K562 (cell line): ENCODE data around the gene FBXW9. TPM values are rescaled to one million over a fixed set of nuclear protein-coding genes. Genes with fewer than 3 reads are reported as not detected.

Experiments
- CREB3 ChIP-seq: fragments of 450-650 bp; conservative IDR thresholded peaks from 2 replicates; pipeline ENCODE4 v1.6.1; 2016; ENCODE audit warnings: missing genetic modification characterization, low read depth, mild to moderate bottlenecking, missing compliant biosample characterization, moderate library complexity
- DIDO1 ChIP-seq: fragments of 450-650 bp; IDR thresholded peaks from 2 replicates; pipeline ENCODE4 v1.6.1; 2016; ENCODE audit warnings: low read depth, missing biosample characterization, missing genetic modification characterization
- FUS ChIP-seq: fragments of 200-400 bp; formaldehyde crosslinking; optimal IDR thresholded peaks from 2 replicates; pipeline ENCODE3; 2017; ENCODE audit warnings: low read depth, low read length
- GATAD2B ChIP-seq: fragments of 450-650 bp; IDR thresholded peaks from 2 replicates; pipeline ENCODE4 v1.6.1; 2017; ENCODE audit warnings: mild to moderate bottlenecking, borderline replicate concordance
- LCOR ChIP-seq: sonication (generic); formaldehyde crosslinking; IDR thresholded peaks from 2 replicates; pipeline ENCODE4 v1.8.0; 2022; ENCODE audit warnings: mild to moderate bottlenecking, missing genetic modification reagents
- NFYB ChIP-seq: IDR thresholded peaks from 2 replicates; pipeline ENCODE4 v1.6.1; 2011; ENCODE audit warnings: mild to moderate bottlenecking, moderate library complexity; ENCODE audit not compliant: insufficient read length; ENCODE audit errors: extremely low read depth
- PHF8 ChIP-seq: fragments of 200-600 bp; sonication (generic); IDR thresholded peaks from 2 replicates; pipeline ENCODE4 v1.6.1; 2012; ENCODE audit warnings: mixed run types, mild to moderate bottlenecking, inconsistent platforms, low read length, moderate library complexity, borderline replicate concordance
- POLR2AphosphoS2 ChIP-seq: IDR thresholded peaks from 2 replicates; pipeline ENCODE4 v1.6.1; 2012; ENCODE audit warnings: low read length, improper control_type of control experiment
- RB1 ChIP-seq: fragments of 450-650 bp; IDR thresholded peaks from 2 replicates; pipeline ENCODE4 v1.6.1; 2017; ENCODE audit warnings: low read depth, mild to moderate bottlenecking
- SREBF1 ChIP-seq: fragments of 150-350 bp; IDR thresholded peaks from 2 replicates; pipeline ENCODE4 v1.6.1; 2014; ENCODE audit warnings: antibody characterized with exemption, low read depth, low read length, borderline replicate concordance
- XRCC4 ChIP-seq: IDR thresholded peaks from one replicate; pipeline ENCODE4 v1.6.1; 2011; ENCODE audit not compliant: insufficient read depth, insufficient read length; ENCODE audit errors: extremely low read depth
- ZC3H8 ChIP-seq: fragments of 450-650 bp; IDR thresholded peaks from 2 replicates; pipeline ENCODE4 v1.6.1; 2017
- ZNF263 ChIP-seq: sonication (generic); formaldehyde crosslinking; IDR thresholded peaks from 2 replicates; pipeline ENCODE4 v1.8.0; 2022; ENCODE audit warnings: mild to moderate bottlenecking, missing genetic modification reagents, borderline replicate concordance
- ZNF436 ChIP-seq: fragments of 250-450, 450-650 bp; sonication (Bioruptor Pico); formaldehyde crosslinking; IDR thresholded peaks from 2 replicates; pipeline ENCODE4 v1.7.0; 2020; ENCODE audit warnings: mild to moderate bottlenecking
- ZNF518B ChIP-seq: fragments of 250-450 bp; sonication (Bioruptor Pico); IDR thresholded peaks from 2 replicates; pipeline ENCODE4 v1.5.0; 2021; ENCODE audit warnings: mild to moderate bottlenecking, moderate library complexity
- ZNF696 ChIP-seq: fragments of 250-450 bp; sonication (Bioruptor Pico); conservative IDR thresholded peaks from 2 replicates; pipeline ENCODE4 v1.4.0; 2020; ENCODE audit warnings: mild to moderate bottlenecking, moderate library complexity
- polyA plus RNA-seq, 8 experiments: library from polyadenylated mRNA; depleted of rRNA in 4 of 8; stranded (reverse) in 5 of 8; unstranded in 3 of 8; fragments of >200 nt; fragmentation: Nextera tagmentation in 2 of 8; fragmentation: Illumina TruSeq in 1 of 8; extraction: Ambion mirVana in 2 of 8; extraction: Trizol in 1 of 8; gene quantifications; 2 replicates each; pipeline versions ENCODE4 v1.2.1 to v1.2.3, GENCODE V29; 2011 to 2014; ENCODE audit warnings: inconsistent platforms in 1 of 8, missing spikeins in 1 of 8
- total RNA-seq, 7 experiments: library from RNA; depleted of rRNA in 6 of 7; stranded (reverse); fragments of >200 nt in 6 of 7; fragmentation: Illumina TruSeq in 2 of 7; extraction: Trizol in 2 of 7; gene quantifications; 2 replicates each; pipeline versions ENCODE4 v1.2.1 to v1.2.3, GENCODE V29; 2011 to 2021; ENCODE audit warnings: low replicate concordance in 1 of 7
- TF ChIP-seq, protein P1 (sequence below): fragments of 250-450 bp; sonication (Bioruptor Pico); IDR thresholded peaks from 2 replicates; pipeline ENCODE4 v1.9.0; 2021; ENCODE audit warnings: mild to moderate bottlenecking, inconsistent platforms
- TF ChIP-seq, protein P2 (sequence below), 2 experiments: fragments of 450-650 bp in 1 of 2; sonication (generic) in 1 of 2; formaldehyde crosslinking in 1 of 2; IDR thresholded peaks in 1 of 2; conservative IDR thresholded peaks in 1 of 2; 2 replicates each; pipeline versions ENCODE4 v1.6.1 to v1.8.1; 2016 to 2023; ENCODE audit warnings: mild to moderate bottlenecking in 2 of 2, moderate library complexity in 2 of 2, inconsistent platforms in 1 of 2, missing genetic modification reagents in 1 of 2

The FBXW9 gene
- total and polyA plus RNA-seq, 9 of the 15 experiments (the other 6 are each of a cell fraction or from before 2014, with no cell fraction given): 0.23 to 21.7 (median 6.2) TPM

DNA sequence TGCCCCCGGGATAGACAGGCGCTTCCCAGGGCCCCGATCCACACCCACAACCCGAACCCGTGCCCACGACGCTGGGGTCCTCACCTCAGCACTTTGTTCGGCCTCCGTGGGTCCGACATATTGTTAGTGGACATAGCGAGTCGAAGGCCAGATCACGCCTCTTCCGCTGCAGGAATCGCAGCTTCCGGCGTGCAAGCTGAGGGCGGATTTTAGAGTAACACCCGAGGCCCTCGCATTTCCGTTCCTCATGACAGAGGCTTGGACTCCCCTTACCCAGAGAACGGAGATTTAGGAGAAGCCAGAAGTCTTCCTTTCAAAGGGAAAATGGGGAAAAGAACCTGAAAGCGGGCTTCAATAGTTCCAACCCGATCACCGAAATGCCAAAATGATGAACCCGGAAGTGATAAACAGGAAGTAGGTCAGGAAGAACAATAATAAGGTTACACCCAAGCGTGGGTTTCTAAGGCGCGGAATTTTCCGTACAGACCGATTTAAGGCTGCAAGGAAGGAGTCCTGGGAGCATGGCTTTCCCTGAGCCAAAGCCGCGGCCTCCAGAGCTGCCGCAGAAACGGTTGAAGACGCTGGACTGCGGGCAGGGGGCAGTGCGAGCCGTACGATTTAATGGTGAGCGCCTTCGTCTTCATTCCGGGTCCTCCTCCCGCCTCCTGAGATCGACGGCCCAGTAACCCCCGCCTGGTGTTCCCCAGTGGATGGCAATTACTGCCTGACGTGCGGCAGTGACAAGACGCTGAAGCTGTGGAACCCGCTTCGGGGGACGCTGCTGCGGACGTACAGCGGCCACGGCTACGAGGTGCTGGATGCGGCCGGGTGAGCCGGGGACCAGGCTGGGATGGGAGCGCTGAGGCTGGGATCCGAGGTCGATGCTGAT is 26.9 kb downstream of the FBXW9 start (continued):
- TF ChIP-seq LCOR (CRISPR knock-in tag) (peak; percentile 62; the same call in 1 of the 2 replicates), FUS (no peak), PHF8 (peak; percentile 89; the same call in 1 of the 2 replicates), DIDO1 (tag) (peak; percentile 100), NFYB (no peak), GATAD2B (no peak), XRCC4 (no peak), ZNF696 (no peak), ZNF518B (CRISPR knock-in tag) (no peak), SREBF1 (no peak), ZC3H8 (no peak), CREB3 (peak; percentile 58; the same call in 1 of the 2 replicates), ZNF263 (CRISPR knock-in tag) (no peak; the same call in 1 of the 2 replicates), POLR2AphosphoS2 (peak; percentile 81; the same call in 1 of the 2 replicates), ZNF436 (CRISPR knock-in tag) (no peak), RB1 (peak; percentile 50)
- TF ChIP-seq, protein P1, sequence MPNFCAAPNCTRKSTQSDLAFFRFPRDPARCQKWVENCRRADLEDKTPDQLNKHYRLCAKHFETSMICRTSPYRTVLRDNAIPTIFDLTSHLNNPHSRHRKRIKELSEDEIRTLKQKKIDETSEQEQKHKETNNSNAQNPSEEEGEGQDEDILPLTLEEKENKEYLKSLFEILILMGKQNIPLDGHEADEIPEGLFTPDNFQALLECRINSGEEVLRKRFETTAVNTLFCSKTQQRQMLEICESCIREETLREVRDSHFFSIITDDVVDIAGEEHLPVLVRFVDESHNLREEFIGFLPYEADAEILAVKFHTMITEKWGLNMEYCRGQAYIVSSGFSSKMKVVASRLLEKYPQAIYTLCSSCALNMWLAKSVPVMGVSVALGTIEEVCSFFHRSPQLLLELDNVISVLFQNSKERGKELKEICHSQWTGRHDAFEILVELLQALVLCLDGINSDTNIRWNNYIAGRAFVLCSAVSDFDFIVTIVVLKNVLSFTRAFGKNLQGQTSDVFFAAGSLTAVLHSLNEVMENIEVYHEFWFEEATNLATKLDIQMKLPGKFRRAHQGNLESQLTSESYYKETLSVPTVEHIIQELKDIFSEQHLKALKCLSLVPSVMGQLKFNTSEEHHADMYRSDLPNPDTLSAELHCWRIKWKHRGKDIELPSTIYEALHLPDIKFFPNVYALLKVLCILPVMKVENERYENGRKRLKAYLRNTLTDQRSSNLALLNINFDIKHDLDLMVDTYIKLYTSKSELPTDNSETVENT (CRISPR knock-in tag): no peak
- TF ChIP-seq, protein P2, sequence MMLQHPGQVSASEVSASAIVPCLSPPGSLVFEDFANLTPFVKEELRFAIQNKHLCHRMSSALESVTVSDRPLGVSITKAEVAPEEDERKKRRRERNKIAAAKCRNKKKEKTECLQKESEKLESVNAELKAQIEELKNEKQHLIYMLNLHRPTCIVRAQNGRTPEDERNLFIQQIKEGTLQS (IDR thresholded peaks at IDR 0.05): peak; percentile 58
- TF ChIP-seq, protein P2 (CRISPR knock-in tag; conservative IDR thresholded peaks at IDR 0.05): no peak
